Common myeloid progenitor, CD34-positive (primary cell): ENCODE measurements around the gene NEXN.

ENCODE experiments used
- CTCF ChIA-PET: fragments of 350-600 bp; sonication (Branson Sonifier 250); formaldehyde crosslinking; loops from one replicate; lab custom pipeline; 2021; ENCODE audit warnings: antibody characterized with exemption; lab: Charles Lee
- POLR2A ChIA-PET: fragments of 350-600 bp; sonication (Branson Sonifier 250); formaldehyde crosslinking; loops from one replicate; lab custom pipeline; 2021; ENCODE audit warnings: antibody characterized with exemption; lab: Charles Lee
- DNase-seq, 3 donors: peaks; one replicate each; pipeline versions ENCODE4 v3.0.0 to v3.0.0-alpha.2; 2013
- H3K27ac ChIP-seq, 2 experiments: 1 replicate in 1 of 2; 2 replicates in 1 of 2; pipeline ENCODE4 v1.7.0; 2013; ENCODE audit warnings: inconsistent platforms in 2 of 2, low read length in 2 of 2, mild to moderate bottlenecking in 2 of 2, low read depth in 1 of 2, moderate library complexity in 1 of 2; ENCODE audit not compliant: severe bottlenecking in 2 of 2, insufficient read depth in 1 of 2, poor library complexity in 1 of 2
- H3K27me3 ChIP-seq, 5 experiments: replicated peaks in 2 of 5; 1 replicate in 3 of 5; 2 replicates in 2 of 5; pipeline versions ENCODE4 v1.6.1 to v1.7.0; 2013; ENCODE audit warnings: low read length in 4 of 5, mild to moderate bottlenecking in 2 of 5, moderate library complexity in 2 of 5, inconsistent platforms in 1 of 5; ENCODE audit not compliant: insufficient read depth in 5 of 5, control insufficient read depth in 4 of 5
- H3K36me3 ChIP-seq, 4 experiments: 1 replicate in 2 of 4; 2 replicates in 2 of 4; pipeline versions ENCODE4 v1.6.1 to v1.7.0; 2013; ENCODE audit warnings: low read length in 3 of 4, control low read depth in 1 of 4, mild to moderate bottlenecking in 1 of 4; ENCODE audit not compliant: control insufficient read depth in 4 of 4, insufficient read depth in 4 of 4
- H3K4me1 ChIP-seq, 4 experiments: 1 replicate in 3 of 4; 2 replicates in 1 of 4; pipeline versions ENCODE4 v1.6.1 to v1.7.1; 2013; ENCODE audit warnings: low read length in 3 of 4, mild to moderate bottlenecking in 3 of 4, control low read depth in 1 of 4, inconsistent platforms in 1 of 4, moderate library complexity in 1 of 4; ENCODE audit not compliant: control insufficient read depth in 4 of 4, insufficient read depth in 4 of 4; ENCODE audit errors: control extremely low read depth in 1 of 4
- H3K4me3 ChIP-seq, 7 experiments: 1 replicate in 4 of 7; 2 replicates in 3 of 7; pipeline versions ENCODE4 v1.5.1 to v1.7.0; 2013; ENCODE audit warnings: mild to moderate bottlenecking in 7 of 7, low read length in 6 of 7, moderate library complexity in 6 of 7, inconsistent platforms in 2 of 7, low read depth in 2 of 7, control low read depth in 1 of 7; ENCODE audit not compliant: insufficient read depth in 4 of 7, control insufficient read depth in 1 of 7; ENCODE audit errors: extremely low read depth in 1 of 7
- H3K9me3 ChIP-seq, 5 experiments: 1 replicate in 4 of 5; 2 replicates in 1 of 5; pipeline versions ENCODE4 v1.6.1 to v1.7.1; 2013; ENCODE audit warnings: low read length in 4 of 5, mild to moderate bottlenecking in 2 of 5, inconsistent platforms in 1 of 5, low read depth in 1 of 5, moderate library complexity in 1 of 5; ENCODE audit not compliant: control insufficient read depth in 4 of 5, insufficient read depth in 2 of 5; ENCODE audit errors: control extremely low read depth in 1 of 5
- WGBS: methylation state at CpG from one replicate; pipeline ENCODE4 v1.1.5; 2013; ENCODE audit not compliant: insufficient coverage; 5-methylcytosine and 5-hydroxymethylcytosine counted together

The NEXN gene

DNA sequence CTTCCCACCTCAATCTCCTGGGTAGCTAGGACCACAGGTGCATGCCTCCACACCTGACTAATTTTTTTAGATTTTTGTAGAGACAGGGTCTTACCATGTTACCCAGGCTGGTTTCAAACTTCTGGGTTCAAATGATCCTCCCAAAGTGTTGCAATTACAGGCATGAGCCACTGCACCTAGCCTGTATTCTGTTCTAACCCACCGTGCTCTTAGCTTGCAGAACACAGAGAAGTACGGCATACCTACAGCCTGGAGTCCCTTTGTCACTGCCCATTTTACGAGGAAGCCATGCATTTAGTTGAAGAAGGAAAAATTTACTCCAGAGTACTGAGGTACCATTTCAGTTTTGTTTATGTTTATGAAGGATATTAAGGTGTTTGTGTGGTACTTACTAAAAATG lies 29.7 kb upstream of the NEXN start:
- no peak for DNase-seq
- Histone ChIP-seq H3K36me3 (peaks cover 2 to 32% (median 18%) of the 10 kb centered on the region in 4 experiments), H3K4me3 (no peak overlapping the region), H3K27ac (no peak overlapping the region), H3K9me3 (peaks cover 0 to 13% (median 0%) of the 10 kb centered on the region in 5 experiments), H3K4me1 (no peaks in the 10 kb centered on the region), H3K27me3 (no peaks in the 10 kb centered on the region)
- ChIA-PET CTCF (interaction anchor here (0.7 kb wide), 1 partner anchor 26 kb away, joined by 4 read pairs; no protein-coding TSS in a partner anchor), POLR2A (interaction anchor here (0.6 kb wide), 1 partner anchor 9 kb away, joined by 3 read pairs; no protein-coding TSS in a partner anchor)
- 94% methylated on average over 3 of the region's 3 CpGs for WGBS

- WGBS = 100% methylated on average over 1 of the region's 2 CpGs
Measured at GRCh38 chr1:77859248-77859647, 29.2 kb upstream of the NEXN start.

GRCh38 chr1:77866296-77866695 lies 22.1 kb upstream of the NEXN start:
- ChIA-PET POLR2A (no interaction called here), CTCF (interaction anchor here (1.5 to 1.7 kb wide), 2 partner anchors 17 to 41 kb away, joined by 5 read pairs; no protein-coding TSS in a partner anchor)

More at GRCh38 chr1:77859248-77859647, 29.2 kb upstream of the NEXN start:
- Histone ChIP-seq H3K36me3 (peaks cover 0 to 29% (median 18%) of the 10 kb centered on the region in 4 experiments), H3K4me3 (no peak overlapping the region), H3K27me3 (no peaks in the 10 kb centered on the region), H3K9me3 (peaks cover 0 to 11% (median 0%) of the 10 kb centered on the region in 5 experiments), H3K4me1 (no peaks in the 10 kb centered on the region), H3K27ac (no peak overlapping the region)
- CTCF ChIA-PET = no interaction called here
- POLR2A ChIA-PET = no interaction called here
- no peak for DNase-seq

GRCh38 chr1:77872645-77873044 lies 15.8 kb upstream of the NEXN start:
- Histone ChIP-seq H3K9me3 (no peaks in the 10 kb centered on the region), H3K27ac (no peak overlapping the region), H3K4me3 (no peak overlapping the region), H3K4me1 (no peaks in the 10 kb centered on the region), H3K36me3 (peaks cover 0 to 21% (median 8%) of the 10 kb centered on the region in 4 experiments), H3K27me3 (no peaks in the 10 kb centered on the region)
- POLR2A ChIA-PET = no interaction called here
- no CpG with 5 or more reads among the region's 1 CpG for WGBS
- no peak for DNase-seq
- CTCF ChIA-PET = no interaction called here

More at GRCh38 chr1:77866296-77866695, 22.1 kb upstream of the NEXN start:
- no peaks in the 10 kb centered on the region for H3K9me3 ChIP-seq
- H3K27ac ChIP-seq = no peak overlapping the region
- peaks cover 5 to 25% (median 15%) of the 10 kb centered on the region in 4 experiments for H3K36me3 ChIP-seq
- no peak for DNase-seq
- 100% methylated on average over 3 of the region's 4 CpGs for WGBS
- H3K4me3 ChIP-seq = no peak overlapping the region
- no peaks in the 10 kb centered on the region for H3K4me1 ChIP-seq
- no peaks in the 10 kb centered on the region for H3K27me3 ChIP-seq

- Histone ChIP-seq H3K9me3 (no peaks in the 10 kb centered on the region), H3K4me3 (no peak overlapping the region), H3K27ac (no peak overlapping the region), H3K4me1 (no peaks in the 10 kb centered on the region), H3K27me3 (no peaks in the 10 kb centered on the region), H3K36me3 (peaks cover 0 to 14% (median 6%) of the 10 kb centered on the region in 4 experiments)
- no CpG with 5 or more reads among the region's 1 CpG for WGBS
- ChIA-PET CTCF (no interaction called here), POLR2A (no interaction called here)
- DNase-seq = no peak
Measured at GRCh38 chr1:77873461-77873860, 15.0 kb upstream of the NEXN start.

GRCh38 chr1:77874804-77875445 lies 13.5 kb upstream of the NEXN start:
- H3K36me3 ChIP-seq = peaks cover 0 to 11% (median 5%) of the 10 kb centered on the region in 4 experiments
- H3K4me3 ChIP-seq = no peak overlapping the region
- DNase-seq = no peak
- ChIA-PET POLR2A (no interaction called here), CTCF (no interaction called here)
- H3K4me1 ChIP-seq = no peaks in the 10 kb centered on the region
- H3K27ac ChIP-seq = no peak overlapping the region
- H3K27me3 ChIP-seq = no peaks in the 10 kb centered on the region
- WGBS = 95% methylated on average over 2 of the region's 4 CpGs
- no peaks in the 10 kb centered on the region for H3K9me3 ChIP-seq

DNA sequence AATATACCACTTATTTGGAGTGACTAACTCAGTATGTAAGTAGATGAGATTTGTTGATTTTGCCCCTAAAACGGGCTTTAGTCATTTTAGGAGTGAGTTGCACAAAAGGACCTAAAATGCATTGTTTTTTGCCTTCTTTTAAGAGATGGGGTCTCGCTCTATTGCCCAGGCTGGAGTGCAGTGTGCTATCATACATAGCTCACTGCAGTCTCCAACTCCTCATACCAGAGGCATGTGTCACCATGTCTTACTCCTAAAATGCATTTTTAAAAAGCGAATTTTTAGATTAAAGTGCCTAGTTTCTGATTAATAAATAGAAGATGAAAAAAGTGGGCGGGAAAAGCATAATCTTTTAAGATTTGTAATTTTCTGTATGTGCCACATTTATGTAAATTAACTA lies 11.5 kb upstream of the NEXN start:
- Histone ChIP-seq H3K9me3 (no peaks in the 10 kb centered on the region), H3K36me3 (peaks cover 0 to 11% (median 5%) of the 10 kb centered on the region in 4 experiments), H3K4me1 (no peaks in the 10 kb centered on the region), H3K27me3 (no peaks in the 10 kb centered on the region), H3K4me3 (no peak overlapping the region), H3K27ac (no peak overlapping the region)
- POLR2A ChIA-PET = no interaction called here
- no peak for DNase-seq
- CTCF ChIA-PET = interaction anchor here (1.8 kb wide), 1 partner anchor 23 kb away, joined by 4 read pairs; no protein-coding TSS in a partner anchor
- 100% methylated on average over 2 of the region's 4 CpGs for WGBS
